CD4-positive, CD25-positive, alpha-beta regulatory T cell (primary cell): Measurements from ENCODE around the gene KIFAP3. TPM values are rescaled to one million over a fixed set of nuclear protein-coding genes. Genes with fewer than 3 reads are reported as not detected.

Source experiments
- ATAC-seq, 2 donors: fragments of 150-1000 bp; cut with Tn5 transposase; one replicate each; pipeline ENCODE4 v1.10.0; 2021; ENCODE audit warnings: low read depth in 2 of 2, moderate number of reproducible peaks in 2 of 2, moderate library complexity in 1 of 2
- DNase-seq, 3 donors: peaks; one replicate each; pipeline versions ENCODE4 v3.0.0 to v3.0.0-alpha.2; 2012 to 2022; ENCODE audit warnings: mixed read lengths in 1 of 3
- H3K27ac ChIP-seq: one replicate; pipeline ENCODE4 v1.7.0; 2013; ENCODE audit warnings: mild to moderate bottlenecking, low read length; ENCODE audit not compliant: insufficient read depth, poor library complexity, severe bottlenecking
- H3K27me3 ChIP-seq: one replicate; pipeline ENCODE4 v1.7.0; 2013; ENCODE audit warnings: low read length; ENCODE audit not compliant: control insufficient read depth, insufficient read depth
- H3K36me3 ChIP-seq: one replicate; pipeline ENCODE4 v1.7.0; 2013; ENCODE audit warnings: mild to moderate bottlenecking, low read length, moderate library complexity; ENCODE audit not compliant: control insufficient read depth, insufficient read depth
- H3K4me1 ChIP-seq: 2 replicates; pipeline ENCODE4 v1.7.0; 2013; ENCODE audit warnings: mild to moderate bottlenecking, low read length; ENCODE audit not compliant: insufficient read depth, control insufficient read depth, poor library complexity, severe bottlenecking
- H3K4me3 ChIP-seq: one replicate; pipeline ENCODE4 v1.7.0; 2013; ENCODE audit warnings: low read depth, mild to moderate bottlenecking, low read length, moderate library complexity
- H3K9me3 ChIP-seq, 2 experiments: 1 replicate in 1 of 2; 2 replicates in 1 of 2; pipeline ENCODE4 v1.7.0; 2013; ENCODE audit warnings: low read length in 2 of 2, mild to moderate bottlenecking in 1 of 2, moderate library complexity in 1 of 2; ENCODE audit not compliant: control insufficient read depth in 2 of 2
- H3K27ac Mint-ChIP-seq, 3 donors: one replicate each; pipeline ENCODE4 v1.8.0; 2020 to 2022; ENCODE audit warnings: mild to moderate bottlenecking in 3 of 3, mixed read lengths in 3 of 3, moderate library complexity in 2 of 3
- H3K27me3 Mint-ChIP-seq: one replicate; pipeline ENCODE4 v1.8.0; 2022; ENCODE audit warnings: mild to moderate bottlenecking, mixed read lengths
- H3K36me3 Mint-ChIP-seq: one replicate; pipeline ENCODE4 v1.8.0; 2020; ENCODE audit warnings: mixed read lengths
- H3K4me1 Mint-ChIP-seq, 4 donors: one replicate each; pipeline ENCODE4 v1.8.0; 2020 to 2022; ENCODE audit warnings: mixed read lengths in 4 of 4, mild to moderate bottlenecking in 1 of 4
- H3K4me3 Mint-ChIP-seq, 4 donors: one replicate each; pipeline ENCODE4 v1.8.0; 2020 to 2022; ENCODE audit warnings: mild to moderate bottlenecking in 4 of 4, mixed read lengths in 4 of 4, moderate library complexity in 3 of 4
- H3K9me3 Mint-ChIP-seq, 7 donors: one replicate each; pipeline ENCODE4 v1.8.0; 2020 to 2022; ENCODE audit warnings: mixed read lengths in 7 of 7, mild to moderate bottlenecking in 3 of 7, moderate library complexity in 2 of 7
- polyA plus RNA-seq, 4 donors: library from polyadenylated mRNA; unstranded; fragments of 300-500 nt; fragmentation: Illumina TruSeq; gene quantifications; one replicate each; pipeline ENCODE4 v1.2.3, GENCODE V29; 2021
- total RNA-seq: library from RNA; stranded (reverse); gene quantifications from one replicate; pipeline ENCODE4 v1.2.3, GENCODE V29; 2022

The KIFAP3 gene
- total and polyA plus RNA-seq, 5 donors from 2014 or later: 12.8 to 21.9 (median 18.0) TPM

- DNase-seq (no peak), ATAC-seq (no peak)
- no peaks in the 10 kb centered on the region for H3K4me1 Mint-ChIP-seq
- no peaks in the 10 kb centered on the region for H3K9me3 ChIP-seq
- no peaks in the 10 kb centered on the region for H3K27me3 Mint-ChIP-seq
- H3K36me3 ChIP-seq: peaks cover 7% of the 10 kb centered on the region
- H3K4me3 Mint-ChIP-seq: no peak overlapping the region
- H3K27ac Mint-ChIP-seq: no peak overlapping the region
- H3K4me1 ChIP-seq: no peaks in the 10 kb centered on the region
- H3K27ac ChIP-seq: no peak overlapping the region
- H3K27me3 ChIP-seq: no peaks in the 10 kb centered on the region
- no peak overlapping the region for H3K4me3 ChIP-seq
- H3K9me3 Mint-ChIP-seq: no peaks in the 10 kb centered on the region
- H3K36me3 Mint-ChIP-seq: peaks cover 3% of the 10 kb centered on the region
These were observed 128.3 kb downstream of the KIFAP3 start for GRCh38 chr1:169946206-169946605.

- no peak overlapping the region for H3K4me3 Mint-ChIP-seq
- no peaks in the 10 kb centered on the region for H3K36me3 Mint-ChIP-seq
- no peaks in the 10 kb centered on the region for H3K27me3 Mint-ChIP-seq
- Histone ChIP-seq H3K36me3 (peaks cover 7% of the 10 kb centered on the region), H3K9me3 (no peaks in the 10 kb centered on the region), H3K4me3 (no peak overlapping the region), H3K27me3 (no peaks in the 10 kb centered on the region), H3K27ac (no peak overlapping the region), H3K4me1 (no peaks in the 10 kb centered on the region)
- no peak for ATAC-seq
- H3K9me3 Mint-ChIP-seq: no peaks in the 10 kb centered on the region
- H3K4me1 Mint-ChIP-seq: no peaks in the 10 kb centered on the region
- H3K27ac Mint-ChIP-seq: no peak overlapping the region
- no peak for DNase-seq
These were observed 129.3 kb downstream of the KIFAP3 start for GRCh38 chr1:169945181-169945580.

- no peaks in the 10 kb centered on the region for H3K27me3 ChIP-seq
- Mint-ChIP-seq H3K4me1 (no peaks in the 10 kb centered on the region), H3K36me3 (no peaks in the 10 kb centered on the region), H3K9me3 (no peaks in the 10 kb centered on the region), H3K27me3 (no peaks in the 10 kb centered on the region), H3K27ac (no peak overlapping the region), H3K4me3 (no peak overlapping the region)
- no peaks in the 10 kb centered on the region for H3K4me1 ChIP-seq
- no peaks in the 10 kb centered on the region for H3K9me3 ChIP-seq
- H3K27ac ChIP-seq: no peak overlapping the region
- DNase-seq (no peak), ATAC-seq (no peak)
- no peak overlapping the region for H3K4me3 ChIP-seq
- H3K36me3 ChIP-seq: peaks cover 7% of the 10 kb centered on the region
These were observed 129.9 kb downstream of the KIFAP3 start for GRCh38 chr1:169944621-169945020.

GRCh38 chr1:169943963-169944526 is 130.4 kb downstream of the KIFAP3 start:
- Mint-ChIP-seq H3K4me1 (no peaks in the 10 kb centered on the region), H3K9me3 (no peaks in the 10 kb centered on the region), H3K27ac (no peak overlapping the region), H3K4me3 (no peak overlapping the region), H3K36me3 (peaks cover 2% of the 10 kb centered on the region), H3K27me3 (no peaks in the 10 kb centered on the region)
- ATAC-seq (no peak), DNase-seq (no peak)
- H3K4me3 ChIP-seq: no peak overlapping the region
- H3K4me1 ChIP-seq: no peaks in the 10 kb centered on the region
- peaks cover 7% of the 10 kb centered on the region for H3K36me3 ChIP-seq
- H3K9me3 ChIP-seq: no peaks in the 10 kb centered on the region
- no peaks in the 10 kb centered on the region for H3K27me3 ChIP-seq
- no peak overlapping the region for H3K27ac ChIP-seq

GRCh38 chr1:169941982-169942830 is 132.3 kb downstream of the KIFAP3 start:
- H3K27me3 Mint-ChIP-seq: no peaks in the 10 kb centered on the region
- no peak for ATAC-seq
- DNase-seq: no peak
- Histone ChIP-seq H3K4me3 (no peak overlapping the region), H3K27ac (no peak overlapping the region), H3K9me3 (no peaks in the 10 kb centered on the region), H3K36me3 (peaks cover 7% of the 10 kb centered on the region), H3K27me3 (no peaks in the 10 kb centered on the region), H3K4me1 (no peaks in the 10 kb centered on the region)
- H3K9me3 Mint-ChIP-seq: no peaks in the 10 kb centered on the region
- H3K4me3 Mint-ChIP-seq: no peak overlapping the region
- H3K27ac Mint-ChIP-seq: no peak overlapping the region
- H3K36me3 Mint-ChIP-seq: peaks cover 3% of the 10 kb centered on the region
- H3K4me1 Mint-ChIP-seq: peaks cover 0 to 4% (median 0%) of the 10 kb centered on the region in 4 donors

- H3K9me3 ChIP-seq: no peaks in the 10 kb centered on the region
- Mint-ChIP-seq H3K27me3 (no peaks in the 10 kb centered on the region), H3K4me3 (no peak overlapping the region), H3K27ac (peak overlapping the region in 1 of 3 donors; percentile 18), H3K9me3 (no peaks in the 10 kb centered on the region), H3K36me3 (peaks cover 3% of the 10 kb centered on the region), H3K4me1 (peaks cover 0 to 4% (median 0%) of the 10 kb centered on the region in 4 donors)
- H3K4me1 ChIP-seq: no peaks in the 10 kb centered on the region
- DNase-seq (no peak), ATAC-seq (no peak)
- no peaks in the 10 kb centered on the region for H3K27me3 ChIP-seq
- no peak overlapping the region for H3K27ac ChIP-seq
- H3K36me3 ChIP-seq: no peaks in the 10 kb centered on the region
- no peak overlapping the region for H3K4me3 ChIP-seq
These were observed 140.3 kb downstream of the KIFAP3 start for GRCh38 chr1:169933984-169934725.

GRCh38 chr1:169931795-169932231 is 142.7 kb downstream of the KIFAP3 start:
- Mint-ChIP-seq H3K9me3 (no peaks in the 10 kb centered on the region), H3K36me3 (no peaks in the 10 kb centered on the region), H3K4me3 (no peak overlapping the region), H3K27me3 (no peaks in the 10 kb centered on the region), H3K4me1 (peaks cover 3 to 13% (median 4%) of the 10 kb centered on the region in 4 donors), H3K27ac (no peak overlapping the region)
- H3K9me3 ChIP-seq: no peaks in the 10 kb centered on the region
- no peak overlapping the region for H3K27ac ChIP-seq
- H3K4me3 ChIP-seq: no peak overlapping the region
- no peaks in the 10 kb centered on the region for H3K27me3 ChIP-seq
- ATAC-seq (no peak), DNase-seq (no peak)
- no peaks in the 10 kb centered on the region for H3K4me1 ChIP-seq
- H3K36me3 ChIP-seq: no peaks in the 10 kb centered on the region
